Thyroid gland (tissue), 4 donors: Measurements from ENCODE around the gene ARHGEF28.

Experiments
- CTCF ChIP-seq, 6 experiments: fragments of 200-600 bp in 3 of 6; fragments of 450-650 bp in 3 of 6; sonication (generic) in 3 of 6; IDR thresholded peaks; one replicate each; pipeline ENCODE4 v1.5.1; 2016 to 2019; ENCODE audit warnings: antibody characterized with exemption in 6 of 6, mild to moderate bottlenecking in 2 of 6, inconsistent platforms in 1 of 6, moderate library complexity in 1 of 6
- POLR2A ChIP-seq, 2 donors: fragments of 450-650 bp; IDR thresholded peaks; one replicate each; pipeline ENCODE4 v1.6.1; 2017; ENCODE audit warnings: antibody characterized with exemption in 2 of 2, mild to moderate bottlenecking in 2 of 2, moderate library complexity in 1 of 2

- TF ChIP-seq CTCF (IDR thresholded peaks at IDR 0.05) (no peak), POLR2A (IDR thresholded peaks at IDR 0.05) (no peak)
These were observed 6.2 kb upstream of the ARHGEF28 start for GRCh38 chr5:73619606-73620333.
